Stimulated activated naive CD8-positive, alpha-beta T cell treated with anti-CD3 and anti-CD28 coated beads, Interleukin-15, Interleukin-2, amounts not matched to agents 100 ng/mL and 50 ng/mL, for 24 hours (primary cell): ENCODE results near the gene PROM2.

ENCODE experiments used
- H3K27ac Mint-ChIP-seq: one replicate; pipeline ENCODE4 v1.8.0; 2021; ENCODE audit warnings: mild to moderate bottlenecking, mixed read lengths
- H3K27me3 Mint-ChIP-seq: one replicate; pipeline ENCODE4 v1.8.0; 2021; ENCODE audit warnings: mixed read lengths
- H3K36me3 Mint-ChIP-seq: one replicate; pipeline ENCODE4 v1.8.0; 2021; ENCODE audit warnings: low read depth, mixed read lengths
- H3K4me1 Mint-ChIP-seq: one replicate; pipeline ENCODE4 v1.8.0; 2021; ENCODE audit warnings: low read depth, mixed read lengths
- H3K4me3 Mint-ChIP-seq: one replicate; pipeline ENCODE4 v1.8.0; 2021; ENCODE audit warnings: mild to moderate bottlenecking, mixed read lengths
- H3K9me3 Mint-ChIP-seq: one replicate; pipeline ENCODE4 v1.8.0; 2021; ENCODE audit warnings: mixed read lengths

PROM2 gene

GRCh38 chr2:95326433-95327140, 52.3 kb downstream of the PROM2 start:
- no peak overlapping the region for H3K4me3 Mint-ChIP-seq
- H3K9me3 Mint-ChIP-seq = peaks cover 8% of the 10 kb centered on the region
- H3K27me3 Mint-ChIP-seq = no peaks in the 10 kb centered on the region
- no peaks in the 10 kb centered on the region for H3K4me1 Mint-ChIP-seq
- H3K27ac Mint-ChIP-seq = no peak overlapping the region
- no peaks in the 10 kb centered on the region for H3K36me3 Mint-ChIP-seq

GRCh38 chr2:95327861-95328260, 53.6 kb downstream of the PROM2 start:
- Mint-ChIP-seq H3K27ac (no peak overlapping the region), H3K9me3 (peaks cover 8% of the 10 kb centered on the region), H3K36me3 (no peaks in the 10 kb centered on the region), H3K27me3 (no peaks in the 10 kb centered on the region), H3K4me1 (no peaks in the 10 kb centered on the region), H3K4me3 (no peak overlapping the region)

DNA sequence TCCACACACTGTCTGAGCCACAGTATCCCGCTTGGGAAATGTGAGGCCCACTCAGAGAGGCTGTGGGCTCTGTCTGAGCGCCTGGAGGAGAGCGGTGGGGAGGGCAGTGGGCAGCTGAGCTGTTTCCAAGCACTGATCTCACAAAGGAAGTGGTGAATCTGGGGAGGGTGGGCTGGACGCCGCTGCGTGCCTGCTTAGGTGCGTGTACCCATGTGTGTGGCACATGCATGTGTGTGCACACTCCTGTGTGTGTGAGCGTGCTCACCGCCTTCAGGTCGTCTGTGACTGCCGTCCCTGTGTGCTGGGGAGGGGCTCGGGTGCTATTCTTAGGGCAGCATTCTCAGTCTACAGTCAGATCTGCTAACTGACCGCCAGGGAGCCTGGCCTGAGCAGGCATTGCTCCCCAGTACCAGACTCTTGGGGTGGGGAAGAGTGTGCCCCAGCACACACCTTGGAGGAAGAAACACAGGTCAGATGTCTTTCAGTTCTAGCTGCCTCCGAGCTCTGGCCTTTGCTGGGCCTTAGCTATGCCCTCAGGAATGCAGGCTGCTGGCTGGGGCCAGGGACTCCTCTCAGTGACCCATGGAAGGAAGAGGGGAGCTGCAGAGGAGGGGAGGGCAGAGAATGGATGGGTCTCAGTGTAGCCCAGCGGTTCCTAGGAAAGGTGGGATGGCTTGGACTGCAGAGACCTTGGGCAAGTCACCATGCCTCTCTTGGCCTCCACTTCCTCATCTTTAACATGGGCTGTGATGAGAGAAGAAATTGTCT, 54.3 kb downstream of the PROM2 start:
- Mint-ChIP-seq H3K4me3 (no peak overlapping the region), H3K36me3 (no peaks in the 10 kb centered on the region), H3K4me1 (no peaks in the 10 kb centered on the region)

DNA sequence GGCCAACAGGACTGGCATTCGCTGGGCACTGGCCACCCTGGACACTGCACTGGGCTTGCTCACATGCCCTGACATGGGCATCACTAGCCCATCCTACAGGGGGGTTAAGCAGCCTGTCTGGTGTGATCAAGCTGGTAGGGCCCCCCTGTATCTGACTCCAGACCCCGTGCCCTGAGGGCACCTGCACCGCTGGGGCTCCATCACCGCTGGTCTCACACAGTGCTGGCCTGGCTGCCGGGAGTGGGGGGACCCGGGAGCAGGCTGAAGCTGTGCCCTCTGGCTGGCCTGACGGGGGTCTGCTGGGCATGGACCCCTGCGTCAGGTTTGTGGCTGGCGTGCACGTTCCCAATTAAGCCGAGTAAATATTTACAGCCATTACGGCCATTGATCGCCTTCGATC, 55.2 kb downstream of the PROM2 start:
- H3K27ac Mint-ChIP-seq = no peak overlapping the region
- no peaks in the 10 kb centered on the region for H3K27me3 Mint-ChIP-seq
- H3K36me3 Mint-ChIP-seq = no peaks in the 10 kb centered on the region
- no peaks in the 10 kb centered on the region for H3K4me1 Mint-ChIP-seq
- H3K4me3 Mint-ChIP-seq = no peak overlapping the region
- peaks cover 8% of the 10 kb centered on the region for H3K9me3 Mint-ChIP-seq

More for the DNA sequence above, 54.3 kb downstream of the PROM2 start:
- Mint-ChIP-seq H3K27ac (no peak overlapping the region), H3K9me3 (peaks cover 8% of the 10 kb centered on the region), H3K27me3 (no peaks in the 10 kb centered on the region)

DNA sequence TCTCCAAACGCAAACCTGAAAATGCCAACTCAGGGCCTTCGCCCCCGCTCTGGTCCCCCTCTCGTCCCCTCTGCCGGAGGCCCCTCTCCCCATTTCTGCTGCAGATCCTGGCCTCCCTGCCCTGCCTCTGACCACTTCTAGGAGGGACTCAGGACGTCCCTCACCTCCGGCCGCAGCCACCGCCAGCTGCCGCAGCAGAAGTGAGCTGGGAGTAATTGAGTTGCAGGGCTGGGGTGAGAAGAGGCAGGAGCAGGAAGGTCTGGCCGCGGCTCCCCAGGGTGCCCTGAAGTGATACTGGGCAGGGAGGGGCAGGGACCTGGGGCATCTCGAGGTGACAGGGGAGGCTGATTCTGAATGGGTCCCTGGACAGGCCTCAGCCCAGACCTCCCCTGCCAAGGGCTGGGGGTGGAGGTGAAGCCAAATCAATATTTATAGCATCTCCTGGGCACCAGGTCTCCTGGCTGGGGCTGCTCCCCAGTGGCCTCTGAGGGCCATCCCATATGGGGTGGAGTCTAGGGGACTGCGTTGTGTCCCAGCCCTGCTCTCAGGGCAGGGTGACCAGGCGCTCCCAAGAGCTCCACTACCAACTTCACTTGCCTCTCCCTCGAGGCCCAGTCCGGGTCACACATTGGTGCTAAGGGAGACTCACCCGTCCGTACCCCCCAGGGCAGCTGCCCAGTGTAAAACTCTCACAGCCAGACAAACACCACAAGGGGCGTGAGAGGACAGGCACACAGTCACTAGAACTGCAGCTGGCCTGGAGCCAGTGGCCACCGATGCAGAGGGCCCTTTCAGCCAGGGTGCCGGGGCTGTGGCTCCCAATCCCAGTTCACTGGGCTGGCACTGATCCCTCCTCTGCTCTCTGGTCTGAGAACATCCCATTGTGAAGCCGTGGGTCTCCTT, 55.9 kb downstream of the PROM2 start:
- no peaks in the 10 kb centered on the region for H3K27me3 Mint-ChIP-seq
- H3K36me3 Mint-ChIP-seq = no peaks in the 10 kb centered on the region
- H3K4me1 Mint-ChIP-seq = no peaks in the 10 kb centered on the region
- no peak overlapping the region for H3K27ac Mint-ChIP-seq
- H3K4me3 Mint-ChIP-seq = no peak overlapping the region
- H3K9me3 Mint-ChIP-seq = peaks cover 8% of the 10 kb centered on the region

DNA sequence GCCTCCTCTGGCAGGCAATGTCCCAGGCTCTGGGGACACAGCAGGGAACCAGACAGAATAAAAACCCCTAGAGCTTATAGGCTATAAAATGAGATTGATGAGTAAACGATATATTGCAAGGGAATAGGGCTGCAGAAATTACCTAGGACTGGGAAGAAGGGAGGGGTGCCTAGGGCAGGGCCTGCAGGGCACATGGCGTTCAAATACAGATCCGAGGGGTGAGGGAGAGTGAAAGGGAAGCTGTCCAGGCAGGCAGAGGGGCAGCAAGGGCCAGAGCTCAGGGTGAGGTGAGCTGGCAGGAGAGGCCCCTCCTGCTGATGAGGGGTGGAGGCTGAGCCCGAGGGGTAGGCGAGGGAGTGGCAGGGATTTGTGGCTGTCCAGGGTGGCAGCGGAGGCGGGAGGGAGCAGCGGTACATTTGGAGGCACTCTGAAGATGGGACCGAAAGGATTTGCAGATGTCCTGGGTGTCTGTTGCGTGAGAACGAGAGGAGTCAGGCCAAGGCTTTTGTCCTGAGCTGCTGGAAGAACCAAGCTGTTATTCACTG, 56.6 kb downstream of the PROM2 start:
- Mint-ChIP-seq H3K36me3 (no peaks in the 10 kb centered on the region), H3K9me3 (peaks cover 4% of the 10 kb centered on the region), H3K27ac (no peak overlapping the region), H3K4me3 (no peak overlapping the region), H3K4me1 (no peaks in the 10 kb centered on the region), H3K27me3 (no peaks in the 10 kb centered on the region)

GRCh38 chr2:95331606-95332005, 57.4 kb downstream of the PROM2 start:
- no peaks in the 10 kb centered on the region for H3K27me3 Mint-ChIP-seq
- no peak overlapping the region for H3K4me3 Mint-ChIP-seq
- no peaks in the 10 kb centered on the region for H3K9me3 Mint-ChIP-seq
- H3K36me3 Mint-ChIP-seq = no peaks in the 10 kb centered on the region
- no peaks in the 10 kb centered on the region for H3K4me1 Mint-ChIP-seq
- H3K27ac Mint-ChIP-seq = no peak overlapping the region

- no peaks in the 10 kb centered on the region for H3K9me3 Mint-ChIP-seq
- H3K27me3 Mint-ChIP-seq = no peaks in the 10 kb centered on the region
- H3K36me3 Mint-ChIP-seq = no peaks in the 10 kb centered on the region
- H3K27ac Mint-ChIP-seq = no peak overlapping the region
- no peaks in the 10 kb centered on the region for H3K4me1 Mint-ChIP-seq
- H3K4me3 Mint-ChIP-seq = no peak overlapping the region
Measured at GRCh38 chr2:95332036-95332435, 57.8 kb downstream of the PROM2 start.

DNA sequence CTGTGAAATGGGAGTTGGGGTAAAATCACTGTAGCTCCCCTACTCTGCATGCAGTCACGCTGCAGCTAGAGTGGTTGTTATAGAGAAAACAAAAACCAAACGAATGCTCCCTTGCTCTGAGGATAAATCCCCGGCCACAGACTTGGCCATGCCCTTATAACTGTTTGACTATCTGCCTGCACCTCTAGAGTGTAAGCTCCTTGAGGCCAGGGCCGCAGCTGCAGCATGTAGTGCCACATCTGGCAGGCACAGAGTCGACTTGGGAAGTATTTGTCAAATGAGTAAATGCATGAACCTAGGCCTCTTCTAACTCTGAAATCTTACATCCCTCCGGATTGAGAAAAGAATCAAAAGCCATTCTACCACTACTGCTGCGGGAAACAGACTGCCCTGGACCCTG, 58.8 kb downstream of the PROM2 start:
- H3K4me1 Mint-ChIP-seq = no peaks in the 10 kb centered on the region
- H3K27me3 Mint-ChIP-seq = no peaks in the 10 kb centered on the region
- H3K4me3 Mint-ChIP-seq = no peak overlapping the region
- H3K36me3 Mint-ChIP-seq = no peaks in the 10 kb centered on the region
- no peak overlapping the region for H3K27ac Mint-ChIP-seq
- no peaks in the 10 kb centered on the region for H3K9me3 Mint-ChIP-seq

- H3K36me3 Mint-ChIP-seq = no peaks in the 10 kb centered on the region
- H3K4me3 Mint-ChIP-seq = no peak overlapping the region
- H3K27me3 Mint-ChIP-seq = no peaks in the 10 kb centered on the region
- H3K27ac Mint-ChIP-seq = no peak overlapping the region
- H3K4me1 Mint-ChIP-seq = no peaks in the 10 kb centered on the region
- H3K9me3 Mint-ChIP-seq = no peaks in the 10 kb centered on the region
Measured at GRCh38 chr2:95333888-95334338, 59.7 kb downstream of the PROM2 start.

- Mint-ChIP-seq H3K27ac (no peak overlapping the region), H3K4me3 (no peak overlapping the region), H3K9me3 (no peaks in the 10 kb centered on the region), H3K27me3 (peaks cover 4% of the 10 kb centered on the region), H3K36me3 (no peaks in the 10 kb centered on the region), H3K4me1 (no peaks in the 10 kb centered on the region)
Measured at GRCh38 chr2:95334916-95335641, 60.8 kb downstream of the PROM2 start.

DNA sequence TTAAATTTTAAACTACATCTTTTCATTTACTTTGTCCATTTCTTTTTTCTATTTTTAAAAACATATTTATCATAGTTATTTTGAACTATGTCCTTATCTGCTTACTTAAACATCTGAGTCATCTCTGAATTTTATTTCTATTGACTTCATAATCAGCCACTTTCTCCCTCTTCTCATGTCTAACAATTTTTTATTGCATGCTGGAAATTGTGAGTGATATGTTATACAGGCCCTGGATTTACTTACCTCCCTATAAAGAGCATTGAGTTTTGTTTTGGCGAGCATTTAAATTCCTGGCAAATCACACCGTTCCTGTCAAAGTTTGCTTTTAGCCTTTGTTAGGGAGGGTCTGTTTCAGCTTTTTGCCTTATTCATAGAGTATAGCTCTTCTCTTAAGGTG, 62.2 kb downstream of the PROM2 start:
- H3K27ac Mint-ChIP-seq = no peak overlapping the region
- peaks cover 7% of the 10 kb centered on the region for H3K27me3 Mint-ChIP-seq
- no peaks in the 10 kb centered on the region for H3K9me3 Mint-ChIP-seq
- H3K4me3 Mint-ChIP-seq = no peak overlapping the region
- no peaks in the 10 kb centered on the region for H3K36me3 Mint-ChIP-seq
- H3K4me1 Mint-ChIP-seq = no peaks in the 10 kb centered on the region

DNA sequence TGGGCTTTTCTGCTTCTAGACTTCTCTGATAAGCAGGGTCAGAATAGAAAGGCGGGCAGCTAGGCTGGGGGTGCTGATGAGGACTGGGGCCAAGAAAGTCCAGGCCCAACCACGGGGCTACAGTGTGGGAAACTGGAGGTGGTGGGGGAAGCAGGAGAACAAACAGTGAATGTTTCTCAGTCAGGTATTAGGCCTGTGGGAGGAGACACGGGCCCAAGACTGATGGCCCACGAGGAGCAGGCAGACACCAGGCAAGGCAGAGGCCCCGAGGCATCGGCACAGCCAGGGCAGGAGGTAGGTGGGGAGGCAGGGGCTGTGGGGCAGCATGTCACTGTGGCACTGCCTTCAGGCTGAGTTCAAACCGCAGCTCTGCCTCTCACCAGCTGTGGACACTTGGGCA, 63.6 kb downstream of the PROM2 start:
- Mint-ChIP-seq H3K4me1 (no peaks in the 10 kb centered on the region), H3K27me3 (peaks cover 13% of the 10 kb centered on the region), H3K4me3 (no peak overlapping the region), H3K27ac (no peak overlapping the region), H3K36me3 (no peaks in the 10 kb centered on the region), H3K9me3 (no peaks in the 10 kb centered on the region)
